ENCODE data around the gene WRAP53. TPM values are rescaled to one million over a fixed set of nuclear protein-coding genes. Genes with fewer than 3 reads are reported as not detected.
A peak's percentile ranks its signal among the peaks of the same experiment; 100 is the strongest.

WRAP53 gene
- total and polyA plus RNA-seq, 8 donors, result 2.0 to 13.5 (median 4.1) TPM

- H3K36me3 ChIP-seq, result peaks cover 8 to 34% (median 19%) of the 10 kb centered on the region in 3 donors
- H3K4me1 ChIP-seq, result no peaks in the 10 kb centered on the region
- H3K4me3 ChIP-seq, result no peak overlapping the region
- ATAC-seq, result no peak
- no peaks in the 10 kb centered on the region for H3K27me3 ChIP-seq
- no peak overlapping the region for H3K27ac ChIP-seq
- intact Hi-C loops (cut with DNase I), result loop anchor here in 1 of 3 donors (10.0 kb wide), 1 partner anchor 162 kb away; no protein-coding TSS in a partner anchor
- FAIRE-seq, result no peak
- 83 to 85% methylated on average over 5 of the region's 5 CpGs for WGBS, 2 donors
- no peak for TF ChIP-seq CTCF (IDR thresholded peaks at IDR 0.05)
- H3K9me3 ChIP-seq, result no peaks in the 10 kb centered on the region
- DNase-seq, result no peak
Observed at GRCh38 chr17:7676533-7676932, 11.7 kb upstream of the WRAP53 start.

GRCh38 chr17:7677388-7678067 lies 10.7 kb upstream of the WRAP53 start:
- Histone ChIP-seq H3K27ac (no peak overlapping the region), H3K27me3 (no peaks in the 10 kb centered on the region), H3K4me3 (no peak overlapping the region), H3K4me1 (no peaks in the 10 kb centered on the region), H3K9me3 (no peaks in the 10 kb centered on the region), H3K36me3 (peaks cover 8 to 30% (median 19%) of the 10 kb centered on the region in 3 donors)
- TF ChIP-seq CTCF (IDR thresholded peaks at IDR 0.05), result no peak
- ATAC-seq (no peak), DNase-seq (no peak), FAIRE-seq (no peak)
- 85% methylated on average over 10 of the region's 10 CpGs for WGBS, 2 donors
- intact Hi-C loops (cut with DNase I), result loop anchor here in 1 of 3 donors (10.0 kb wide), 1 partner anchor 163 kb away; no protein-coding TSS in a partner anchor

- Histone ChIP-seq H3K27me3 (no peaks in the 10 kb centered on the region), H3K27ac (peak overlapping the region; percentile 93 to 98 (median 97)), H3K36me3 (no peaks in the 10 kb centered on the region), H3K4me1 (peaks cover 3 to 25% (median 19%) of the 10 kb centered on the region in 3 donors), H3K4me3 (peak overlapping the region; percentile 43 to 91 (median 64)), H3K9me3 (no peaks in the 10 kb centered on the region)
- intact Hi-C loops (cut with DNase I), result no loop called here
- no peak for ATAC-seq
- no peak for FAIRE-seq
- no peak for TF ChIP-seq CTCF (IDR thresholded peaks at IDR 0.05)
- 32 to 39% methylated on average over 15 of the region's 15 CpGs for WGBS, 2 donors
- no peak for DNase-seq
Observed at GRCh38 chr17:7684851-7685532, 3.3 kb upstream of the WRAP53 start.

- TF ChIP-seq CTCF (IDR thresholded peaks at IDR 0.05), result no peak
- Histone ChIP-seq H3K27ac (peak overlapping the region; percentile 93 to 98 (median 97)), H3K4me3 (peak overlapping the region; percentile 43 to 91 (median 64)), H3K9me3 (no peaks in the 10 kb centered on the region), H3K27me3 (no peaks in the 10 kb centered on the region), H3K4me1 (peaks cover 3 to 25% (median 19%) of the 10 kb centered on the region in 3 donors), H3K36me3 (no peaks in the 10 kb centered on the region)
- DNase-seq (peak; percentile 90 to 94 (median 92)), ATAC-seq (peak; percentile 69 to 85 (median 78)), FAIRE-seq (no peak)
- intact Hi-C loops (cut with DNase I), result no loop called here
- WGBS, 2 donors, result 1 to 2% methylated on average over 44 of the region's 44 CpGs
Observed at GRCh38 chr17:7685533-7686221, 2.6 kb upstream of the WRAP53 start.

Data from pancreas (tissue), 10 donors.